Lower leg skin (tissue), 4 donors: ENCODE results near the gene MEI1. TPM values are rescaled to one million over a fixed set of nuclear protein-coding genes. Genes with fewer than 3 reads are reported as not detected.

ENCODE experiments used
- DNase-seq, 2 donors: peaks; one replicate each; pipeline ENCODE4 v3.0.0-alpha.2; 2019; ENCODE audit warnings: low spot score in 2 of 2
- H3K4me3 ChIP-seq: fragments of 200-600 bp; sonication (generic); 2 replicates; pipeline ENCODE4 v1.5.1; 2017; ENCODE audit warnings: mild to moderate bottlenecking, low read depth; ENCODE audit not compliant: poor library complexity, severe bottlenecking
- POLR2A ChIP-seq, 2 donors: fragments of 450-650 bp; IDR thresholded peaks; one replicate each; pipeline ENCODE4 v1.6.1; 2016 to 2017; ENCODE audit warnings: antibody characterized with exemption in 2 of 2, mild to moderate bottlenecking in 1 of 2, moderate library complexity in 1 of 2
- WGBS, 2 donors: methylation state at CpG; one replicate each; pipeline ENCODE4 v1.1.5; 2018; 5-methylcytosine and 5-hydroxymethylcytosine counted together
- intact Hi-C: fragments of 100-400 bp; cut with DNase I; formaldehyde crosslinking; loops from one replicate; pipeline ENCODE4 v1.15.0; 2023; ENCODE audit warnings: low total_unique reads
- total RNA-seq, 4 donors: library from RNA; depleted of rRNA; stranded (reverse); fragments of >200 nt; gene quantifications; one replicate each; pipeline ENCODE4 v1.1.0, GENCODE V29; 2016
- TF ChIP-seq, protein P1 (sequence below), 3 donors: fragments of 450-650 bp; IDR thresholded peaks; one replicate each; pipeline ENCODE4 v1.5.1; 2016; ENCODE audit warnings: antibody characterized with exemption in 3 of 3, mild to moderate bottlenecking in 3 of 3, moderate library complexity in 2 of 3

The MEI1 gene
- total RNA-seq, 4 donors from 2014 or later: 1.2 to 2.1 TPM; not detected in 2

DNA sequence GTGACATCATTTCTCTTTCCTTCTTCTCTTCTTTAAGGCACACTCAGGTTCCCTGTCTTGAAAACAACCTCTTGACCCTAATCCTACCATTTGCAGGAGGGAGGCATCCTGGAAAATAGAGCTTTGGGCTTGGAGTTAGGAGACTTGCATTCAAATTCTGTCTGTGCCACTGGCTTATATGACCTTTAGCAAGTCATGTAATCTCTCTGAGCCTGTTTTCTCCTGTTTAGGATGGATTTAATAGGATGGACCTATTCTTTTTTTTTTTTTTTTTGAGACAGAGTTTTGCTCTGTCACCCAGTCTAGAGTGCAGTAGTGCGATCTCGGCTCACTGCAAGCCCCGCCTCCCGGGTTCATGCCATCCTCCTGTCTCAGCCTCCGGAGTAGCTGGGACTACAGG is 76.0 kb downstream of the MEI1 start:
- intact Hi-C loops: no loop called here
- TF ChIP-seq, protein P1, sequence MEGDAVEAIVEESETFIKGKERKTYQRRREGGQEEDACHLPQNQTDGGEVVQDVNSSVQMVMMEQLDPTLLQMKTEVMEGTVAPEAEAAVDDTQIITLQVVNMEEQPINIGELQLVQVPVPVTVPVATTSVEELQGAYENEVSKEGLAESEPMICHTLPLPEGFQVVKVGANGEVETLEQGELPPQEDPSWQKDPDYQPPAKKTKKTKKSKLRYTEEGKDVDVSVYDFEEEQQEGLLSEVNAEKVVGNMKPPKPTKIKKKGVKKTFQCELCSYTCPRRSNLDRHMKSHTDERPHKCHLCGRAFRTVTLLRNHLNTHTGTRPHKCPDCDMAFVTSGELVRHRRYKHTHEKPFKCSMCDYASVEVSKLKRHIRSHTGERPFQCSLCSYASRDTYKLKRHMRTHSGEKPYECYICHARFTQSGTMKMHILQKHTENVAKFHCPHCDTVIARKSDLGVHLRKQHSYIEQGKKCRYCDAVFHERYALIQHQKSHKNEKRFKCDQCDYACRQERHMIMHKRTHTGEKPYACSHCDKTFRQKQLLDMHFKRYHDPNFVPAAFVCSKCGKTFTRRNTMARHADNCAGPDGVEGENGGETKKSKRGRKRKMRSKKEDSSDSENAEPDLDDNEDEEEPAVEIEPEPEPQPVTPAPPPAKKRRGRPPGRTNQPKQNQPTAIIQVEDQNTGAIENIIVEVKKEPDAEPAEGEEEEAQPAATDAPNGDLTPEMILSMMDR (IDR thresholded peaks at IDR 0.05): no peak
- no peak for TF ChIP-seq POLR2A (IDR thresholded peaks at IDR 0.05)
- 95 to 96% methylated on average over 5 of the region's 5 CpGs for WGBS, 2 donors
- no peak overlapping the region for H3K4me3 ChIP-seq
- DNase-seq: no peak

GRCh38 chr22:41775976-41776375 is 76.7 kb downstream of the MEI1 start:
- intact Hi-C loops: no loop called here
- H3K4me3 ChIP-seq: no peak overlapping the region
- no peak for DNase-seq
- 72 to 73% methylated on average over 4 of the region's 4 CpGs for WGBS, 2 donors
- no peak for TF ChIP-seq POLR2A (IDR thresholded peaks at IDR 0.05)
- TF ChIP-seq, protein P1 (IDR thresholded peaks at IDR 0.05): no peak

DNA sequence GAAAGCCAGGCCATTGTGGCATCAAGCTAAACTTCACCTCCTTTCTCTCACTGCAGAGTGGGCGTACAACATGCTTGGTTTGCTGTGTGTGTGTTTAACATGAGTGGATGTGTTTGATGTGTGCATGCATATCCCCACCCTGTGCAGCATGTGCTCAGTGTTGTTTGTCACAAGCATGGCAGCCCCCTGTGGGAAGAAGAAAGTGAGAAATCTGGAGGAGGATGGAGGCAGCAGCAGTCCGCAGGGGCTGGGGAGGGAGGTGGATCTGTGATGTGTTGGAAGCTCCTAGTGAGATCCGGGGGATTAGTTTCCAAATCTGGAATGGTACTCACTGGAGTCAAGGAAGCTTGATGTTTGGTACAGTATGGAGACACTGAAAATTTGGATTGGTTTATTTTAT is 77.1 kb downstream of the MEI1 start:
- TF ChIP-seq POLR2A (IDR thresholded peaks at IDR 0.05): no peak
- TF ChIP-seq, protein P1 (IDR thresholded peaks at IDR 0.05): no peak
- no peak overlapping the region for H3K4me3 ChIP-seq
- intact Hi-C loops: no loop called here
- DNase-seq: no peak
- WGBS, 2 donors: 89 to 90% methylated on average over 3 of the region's 3 CpGs

GRCh38 chr22:41777749-41778425 is 78.6 kb downstream of the MEI1 start:
- 77 to 90% methylated on average over 2 of the region's 2 CpGs for WGBS, 2 donors

DNA sequence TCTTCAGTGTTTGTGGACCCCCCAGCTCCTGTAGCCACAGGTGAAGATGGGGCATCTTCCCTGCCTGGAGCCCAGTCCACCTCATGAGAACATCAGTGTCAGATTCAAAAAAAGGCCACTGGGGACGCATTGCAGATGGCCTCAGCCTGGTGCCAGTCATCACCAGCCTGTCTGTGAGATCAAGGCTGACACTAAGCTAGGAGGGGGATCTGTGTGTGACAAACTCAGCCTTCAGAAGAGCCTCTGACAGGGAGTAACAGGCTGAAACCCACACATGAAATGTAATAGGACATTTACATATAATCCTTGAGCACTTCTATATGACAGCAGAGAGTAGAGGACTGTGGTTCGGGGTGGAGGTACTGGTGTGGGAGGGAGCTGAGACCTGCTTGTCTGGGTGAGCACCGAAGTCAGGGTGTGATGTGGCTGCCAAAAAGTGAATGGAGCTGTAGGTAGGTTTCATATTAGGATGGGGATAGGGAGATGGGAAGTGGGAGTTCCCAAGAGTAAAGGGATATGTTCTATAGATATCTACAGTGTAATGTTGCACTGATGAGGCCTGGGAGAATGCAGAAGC is 80.7 kb downstream of the MEI1 start:
- WGBS, 2 donors: 46 to 53% methylated on average over 3 of the region's 3 CpGs
- no peak for DNase-seq
- intact Hi-C loops: no loop called here
- no peak overlapping the region for H3K4me3 ChIP-seq
- TF ChIP-seq, protein P1 (IDR thresholded peaks at IDR 0.05): no peak
- TF ChIP-seq POLR2A (IDR thresholded peaks at IDR 0.05): no peak

More at GRCh38 chr22:41777749-41778425, 78.6 kb downstream of the MEI1 start:
- DNase-seq: no peak
- intact Hi-C loops: no loop called here
- H3K4me3 ChIP-seq: no peak overlapping the region
- TF ChIP-seq POLR2A (IDR thresholded peaks at IDR 0.05): no peak
- TF ChIP-seq, protein P1 (IDR thresholded peaks at IDR 0.05): no peak
